ENCODE results near the gene MYD88.
A peak's percentile ranks its signal among the peaks of the same experiment; 100 is the strongest.
"Not testable (repeated sequence)": the region's sequence is repeated elsewhere in the genome, so short reads cannot be mapped to it uniquely, and the experiment has no call there.

Gene MYD88

DNA sequence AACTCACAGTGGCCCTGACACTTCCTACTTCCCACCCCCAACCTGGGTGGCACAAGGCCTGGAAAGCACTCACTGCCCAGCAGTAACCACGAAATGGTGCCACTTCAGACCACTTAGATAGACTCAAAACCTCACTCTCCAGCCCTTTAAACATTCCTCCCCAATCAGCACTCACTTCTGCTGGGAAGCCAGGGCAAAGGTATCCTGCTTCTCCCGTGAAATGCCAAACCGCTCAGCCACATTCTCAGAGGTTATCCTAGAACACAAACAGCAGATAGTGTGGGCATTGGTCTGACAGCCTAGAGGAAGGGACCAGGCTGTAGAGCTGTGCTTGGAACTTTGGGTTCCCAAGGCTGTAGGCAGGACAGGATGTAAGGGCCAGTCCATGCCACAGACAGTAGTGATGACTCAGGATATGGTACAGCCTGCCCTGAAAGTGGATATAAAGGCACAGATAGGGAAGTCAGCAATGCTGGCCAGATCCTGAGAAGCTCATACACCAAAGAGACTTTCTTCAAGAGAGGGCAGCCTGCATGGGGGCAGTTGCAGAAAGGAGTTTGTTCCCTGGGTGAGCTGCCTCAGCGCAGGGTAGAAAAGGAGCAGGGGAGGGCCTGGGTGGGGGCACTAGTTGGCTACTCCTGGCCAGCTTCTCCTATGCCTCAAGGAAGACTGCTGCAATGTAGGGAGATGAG is 10.7 kb upstream of the MYD88 start:
- H3K27ac ChIP-seq (ENCODE audit: low read length), result no peak overlapping the region
- WGBS (ENCODE audit: insufficient coverage, insufficient read length), result no CpG with 5 or more reads among the region's 4 CpGs
- no peak overlapping the region for H3K4me3 ChIP-seq (ENCODE audit: low read length)
- DNase-seq (ENCODE audit: low read depth, low spot score), result no peak
- no peaks in the 10 kb centered on the region for H3K27me3 ChIP-seq (ENCODE audit: control insufficient read depth, insufficient read depth, low read length)
- no peaks in the 10 kb centered on the region for H3K4me1 ChIP-seq (ENCODE audit: control insufficient read depth, insufficient read depth, low read length)
- H3K36me3 ChIP-seq (ENCODE audit: control insufficient read depth, insufficient read depth, low read length), result peaks cover 30% of the 10 kb centered on the region
- no peaks in the 10 kb centered on the region for H3K9me3 ChIP-seq (ENCODE audit: control insufficient read depth, insufficient read depth, low read length)

DNA sequence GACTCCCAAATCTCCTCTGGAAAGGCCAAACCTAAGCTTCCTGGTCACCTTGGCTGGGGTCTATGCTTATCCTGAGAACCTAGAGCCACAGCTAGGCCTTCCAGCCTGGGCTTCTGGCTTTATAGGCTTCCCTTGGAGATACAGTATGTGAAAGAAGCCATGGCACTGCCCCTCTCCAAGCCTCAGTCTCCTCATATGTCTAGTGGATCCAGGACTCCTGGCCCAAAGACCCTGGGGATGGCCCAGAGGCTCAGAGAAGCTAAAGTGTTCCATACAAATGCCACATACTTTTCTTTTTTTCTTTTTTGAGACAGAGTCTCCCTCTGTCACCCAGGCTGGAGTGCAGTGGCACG is 10.2 kb upstream of the MYD88 start:
- H3K36me3 ChIP-seq (ENCODE audit: control insufficient read depth, insufficient read depth, low read length), result peaks cover 26% of the 10 kb centered on the region
- no peak overlapping the region for H3K4me3 ChIP-seq (ENCODE audit: low read length)
- no peaks in the 10 kb centered on the region for H3K9me3 ChIP-seq (ENCODE audit: control insufficient read depth, insufficient read depth, low read length)
- no peaks in the 10 kb centered on the region for H3K4me1 ChIP-seq (ENCODE audit: control insufficient read depth, insufficient read depth, low read length)
- no peaks in the 10 kb centered on the region for H3K27me3 ChIP-seq (ENCODE audit: control insufficient read depth, insufficient read depth, low read length)
- WGBS (ENCODE audit: insufficient coverage, insufficient read length), result no CpG with 5 or more reads among the region's 1 CpG
- no peak overlapping the region for H3K27ac ChIP-seq (ENCODE audit: low read length)
- no peak for DNase-seq (ENCODE audit: low read depth, low spot score)

DNA sequence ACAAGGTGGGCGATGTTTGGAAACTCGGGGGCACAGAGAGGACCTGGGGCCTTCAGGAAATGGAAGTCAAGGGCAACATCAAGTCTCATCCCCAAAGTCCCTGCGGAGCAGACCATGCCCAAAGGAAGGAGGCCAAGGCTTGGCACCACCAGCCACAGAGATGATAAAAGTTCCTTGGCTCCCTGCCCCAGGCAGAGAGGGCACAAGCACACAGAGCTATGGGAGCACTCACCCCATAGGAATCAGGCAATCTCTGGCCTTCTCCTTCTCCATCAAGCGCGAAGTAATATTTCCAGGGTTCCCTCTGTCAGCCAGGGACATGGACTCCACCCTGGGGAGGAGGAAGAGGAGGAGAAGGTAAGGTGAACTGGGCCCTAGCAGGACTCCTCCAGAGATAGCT is 9.4 kb upstream of the MYD88 start:
- H3K36me3 ChIP-seq (ENCODE audit: control insufficient read depth, insufficient read depth, low read length), result peaks cover 26% of the 10 kb centered on the region
- no peaks in the 10 kb centered on the region for H3K9me3 ChIP-seq (ENCODE audit: control insufficient read depth, insufficient read depth, low read length)
- no peak for DNase-seq (ENCODE audit: low read depth, low spot score)
- no peak overlapping the region for H3K27ac ChIP-seq (ENCODE audit: low read length)
- WGBS (ENCODE audit: insufficient coverage, insufficient read length), result no CpG with 5 or more reads among the region's 5 CpGs
- no peak overlapping the region for H3K4me3 ChIP-seq (ENCODE audit: low read length)
- no peaks in the 10 kb centered on the region for H3K4me1 ChIP-seq (ENCODE audit: control insufficient read depth, insufficient read depth, low read length)
- H3K27me3 ChIP-seq (ENCODE audit: control insufficient read depth, insufficient read depth, low read length), result no peaks in the 10 kb centered on the region

GRCh38 chr3:38130631-38131065 is 7.8 kb upstream of the MYD88 start:
- H3K27ac ChIP-seq (ENCODE audit: low read length), result no peak overlapping the region
- peaks cover 23% of the 10 kb centered on the region for H3K36me3 ChIP-seq (ENCODE audit: control insufficient read depth, insufficient read depth, low read length)
- no CpG with 5 or more reads among the region's 3 CpGs for WGBS (ENCODE audit: insufficient coverage, insufficient read length)
- H3K9me3 ChIP-seq (ENCODE audit: control insufficient read depth, insufficient read depth, low read length), result no peaks in the 10 kb centered on the region
- H3K4me3 ChIP-seq (ENCODE audit: low read length), result no peak overlapping the region
- no peaks in the 10 kb centered on the region for H3K4me1 ChIP-seq (ENCODE audit: control insufficient read depth, insufficient read depth, low read length)
- no peak for DNase-seq (ENCODE audit: low read depth, low spot score)
- H3K27me3 ChIP-seq (ENCODE audit: control insufficient read depth, insufficient read depth, low read length), result no peaks in the 10 kb centered on the region

DNA sequence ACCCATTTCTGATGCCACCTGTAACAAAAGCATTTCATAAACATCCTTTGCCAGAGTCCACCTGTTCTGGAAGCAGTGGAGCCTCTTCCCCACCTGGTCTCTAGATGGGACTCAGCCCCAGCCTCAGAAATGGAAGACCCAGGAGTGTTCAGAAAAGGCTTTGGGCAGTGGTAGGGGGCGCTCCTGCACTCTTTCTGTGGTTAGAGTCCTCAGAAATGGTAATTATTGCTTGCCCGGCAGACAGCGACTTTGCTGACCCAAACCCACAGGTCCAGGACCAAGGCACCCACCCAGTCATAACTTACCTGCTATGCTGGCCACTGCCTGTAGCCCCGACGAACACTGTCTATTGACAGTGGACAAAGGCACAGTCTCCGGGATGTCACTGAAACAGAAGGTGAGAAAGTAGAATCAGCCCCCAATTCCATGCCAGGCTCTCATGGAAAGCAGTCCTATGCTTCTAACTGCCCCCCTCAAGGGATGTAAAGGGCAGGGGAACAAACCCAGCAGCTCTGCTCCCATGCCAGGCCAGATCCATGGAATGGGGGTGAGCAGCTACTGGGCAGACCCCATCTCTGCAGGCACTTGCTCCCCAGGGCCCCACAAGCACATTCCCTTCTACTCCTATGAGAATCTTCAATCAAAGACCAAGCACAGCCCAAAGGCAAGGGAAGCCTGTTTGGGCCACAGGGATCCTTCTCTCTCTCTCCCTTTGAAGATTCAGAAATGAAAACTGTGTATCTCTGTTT is 6.7 kb upstream of the MYD88 start:
- WGBS (ENCODE audit: insufficient coverage, insufficient read length), result no CpG with 5 or more reads among the region's 6 CpGs
- no peak for DNase-seq (ENCODE audit: low read depth, low spot score)
- Histone ChIP-seq H3K9me3 (ENCODE audit: control insufficient read depth, insufficient read depth, low read length) (no peaks in the 10 kb centered on the region), H3K4me1 (ENCODE audit: control insufficient read depth, insufficient read depth, low read length) (no peaks in the 10 kb centered on the region), H3K4me3 (ENCODE audit: low read length) (no peak overlapping the region), H3K27ac (ENCODE audit: low read length) (no peak overlapping the region), H3K27me3 (ENCODE audit: control insufficient read depth, insufficient read depth, low read length) (no peaks in the 10 kb centered on the region), H3K36me3 (ENCODE audit: control insufficient read depth, insufficient read depth, low read length) (peaks cover 12% of the 10 kb centered on the region)

GRCh38 chr3:38133209-38133556 is 5.3 kb upstream of the MYD88 start:
- peaks cover 3% of the 10 kb centered on the region for H3K36me3 ChIP-seq (ENCODE audit: control insufficient read depth, insufficient read depth, low read length)
- peaks cover 2% of the 10 kb centered on the region; the same call in 1 of the 2 replicates for H3K4me1 ChIP-seq (ENCODE audit: control insufficient read depth, insufficient read depth, low read length)
- H3K27ac ChIP-seq (ENCODE audit: low read length), result no peak overlapping the region
- DNase-seq (ENCODE audit: low read depth, low spot score), result no peak
- H3K9me3 ChIP-seq (ENCODE audit: control insufficient read depth, insufficient read depth, low read length), result no peaks in the 10 kb centered on the region
- H3K27me3 ChIP-seq (ENCODE audit: control insufficient read depth, insufficient read depth, low read length), result no peaks in the 10 kb centered on the region
- no CpG with 5 or more reads among the region's 3 CpGs for WGBS (ENCODE audit: insufficient coverage, insufficient read length)
- no peak overlapping the region for H3K4me3 ChIP-seq (ENCODE audit: low read length)

DNA sequence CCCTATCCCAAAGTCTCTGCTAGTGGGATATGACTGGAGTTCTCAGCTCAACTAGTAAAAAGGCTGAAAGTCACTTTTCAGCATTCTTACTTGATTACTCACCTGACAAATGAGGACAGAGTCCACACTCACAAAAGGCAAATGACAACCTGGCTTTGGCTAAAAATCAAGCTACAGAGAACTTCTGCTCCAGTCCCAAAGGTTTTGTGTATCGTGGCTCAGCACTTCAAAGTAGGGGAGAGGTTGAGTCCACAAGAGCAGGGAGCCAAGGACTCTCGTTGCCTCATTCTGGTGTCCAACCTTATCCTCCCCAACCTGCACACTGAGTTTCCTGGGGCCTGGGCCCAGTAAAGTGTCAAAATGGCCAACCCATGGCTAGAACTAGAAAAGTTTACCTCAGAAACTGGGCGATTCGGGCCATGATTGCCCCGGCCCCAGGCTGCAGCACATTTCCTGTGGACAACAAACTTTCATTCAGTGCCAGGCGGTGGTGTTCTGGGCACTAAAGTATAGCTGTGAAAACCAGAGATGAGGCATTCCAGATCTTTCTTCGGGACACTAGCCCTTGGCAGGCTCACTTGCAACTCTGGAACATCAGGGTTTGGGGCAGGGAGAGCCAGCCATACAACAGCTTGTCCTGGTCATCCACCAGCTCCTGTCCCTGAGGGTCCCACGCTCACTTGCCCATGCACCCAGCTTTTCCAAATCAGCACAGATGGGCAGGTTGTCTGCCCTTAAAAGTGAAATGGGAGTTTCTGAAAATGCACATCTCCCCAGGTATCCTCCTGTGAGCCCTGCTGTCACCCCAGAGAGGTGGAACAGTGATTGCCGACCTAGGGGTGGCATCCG is 4.7 kb upstream of the MYD88 start:
- H3K27ac ChIP-seq (ENCODE audit: low read length), result no peak overlapping the region

DNA sequence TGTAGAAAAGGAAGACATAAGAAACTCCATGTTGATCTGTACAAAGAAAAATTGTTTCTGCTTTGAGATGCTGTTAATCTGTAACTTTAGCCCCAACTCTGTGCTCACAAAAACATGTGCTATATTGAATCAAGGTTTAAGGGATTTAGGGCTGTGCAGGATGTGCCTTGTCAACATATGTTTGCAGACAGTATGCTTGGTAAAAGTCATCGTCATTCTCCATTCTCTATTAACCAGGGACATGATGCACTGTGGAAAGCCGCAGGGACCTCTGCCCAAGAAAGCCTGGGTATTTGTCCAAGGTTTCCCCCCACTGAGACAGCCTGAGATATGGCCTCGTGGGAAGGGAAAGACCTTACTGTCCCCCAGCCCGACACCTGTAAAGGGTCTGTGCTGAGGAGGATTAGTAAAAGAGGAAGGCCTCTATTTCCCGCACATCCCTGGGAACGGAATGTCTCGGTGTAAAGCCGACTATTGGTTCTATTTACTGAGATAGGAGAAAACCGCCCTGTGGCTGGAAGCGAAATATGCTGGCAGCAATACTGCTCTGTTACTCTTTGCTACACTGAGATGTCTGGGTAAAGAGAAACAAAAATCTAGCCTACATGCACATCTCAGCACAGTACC is 3.8 kb upstream of the MYD88 start:
- not testable (repeated sequence) for H3K9me3 ChIP-seq (ENCODE audit: control insufficient read depth, insufficient read depth, low read length); H3K27me3 ChIP-seq (ENCODE audit: control insufficient read depth, insufficient read depth, low read length); H3K27ac ChIP-seq (ENCODE audit: low read length); DNase-seq (ENCODE audit: low read depth, low spot score); H3K4me1 ChIP-seq (ENCODE audit: control insufficient read depth, insufficient read depth, low read length); H3K36me3 ChIP-seq (ENCODE audit: control insufficient read depth, insufficient read depth, low read length); H3K4me3 ChIP-seq (ENCODE audit: low read length)
- no CpG with 5 or more reads among the region's 10 CpGs for WGBS (ENCODE audit: insufficient coverage, insufficient read length)

More for the DNA sequence above, 4.7 kb upstream of the MYD88 start:
- Histone ChIP-seq H3K4me3 (ENCODE audit: low read length) (no peak overlapping the region), H3K27me3 (ENCODE audit: control insufficient read depth, insufficient read depth, low read length) (no peaks in the 10 kb centered on the region), H3K36me3 (ENCODE audit: control insufficient read depth, insufficient read depth, low read length) (peaks cover 3% of the 10 kb centered on the region), H3K4me1 (ENCODE audit: control insufficient read depth, insufficient read depth, low read length) (peaks cover 2% of the 10 kb centered on the region; the same call in 1 of the 2 replicates), H3K9me3 (ENCODE audit: control insufficient read depth, insufficient read depth, low read length) (no peaks in the 10 kb centered on the region)
- no CpG with 5 or more reads among the region's 10 CpGs for WGBS (ENCODE audit: insufficient coverage, insufficient read length)
- DNase-seq (ENCODE audit: low read depth, low spot score), result no peak

DNA sequence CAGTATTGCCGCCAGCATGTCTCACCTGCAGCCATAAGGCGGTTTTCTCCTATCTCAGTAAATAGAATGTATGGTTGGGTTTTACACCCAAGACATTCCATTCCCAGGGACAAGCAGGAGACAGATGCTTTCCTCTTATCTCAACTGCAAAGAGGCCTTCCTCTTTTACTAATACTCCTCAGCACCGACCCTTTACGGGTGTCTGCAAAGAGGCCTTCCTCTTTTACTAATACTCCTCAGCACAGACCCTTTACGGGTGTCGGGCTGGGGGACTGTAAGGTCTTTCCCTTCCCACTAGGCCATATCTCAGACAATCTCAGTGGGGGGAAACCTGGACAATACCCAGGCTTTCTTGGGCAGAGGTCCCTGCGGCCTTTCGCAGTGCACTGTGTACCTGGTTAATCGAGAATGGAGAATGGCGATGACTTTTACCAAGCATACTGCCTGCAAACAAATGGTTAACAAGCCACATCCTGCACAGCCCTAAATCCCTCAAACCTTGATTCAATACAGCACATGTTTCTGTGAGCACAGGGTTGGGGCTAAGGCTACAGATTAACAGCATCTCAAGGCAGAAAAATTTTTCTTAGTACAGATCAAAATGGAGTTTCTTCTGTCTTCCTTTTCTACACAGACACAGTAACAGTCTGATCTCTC is 2.7 kb upstream of the MYD88 start:
- not testable (repeated sequence) for H3K27me3 ChIP-seq (ENCODE audit: control insufficient read depth, insufficient read depth, low read length); H3K9me3 ChIP-seq (ENCODE audit: control insufficient read depth, insufficient read depth, low read length); H3K36me3 ChIP-seq (ENCODE audit: control insufficient read depth, insufficient read depth, low read length); DNase-seq (ENCODE audit: low read depth, low spot score); H3K27ac ChIP-seq (ENCODE audit: low read length); H3K4me1 ChIP-seq (ENCODE audit: control insufficient read depth, insufficient read depth, low read length)
- peak overlapping the region; percentile 99; the same call in 1 of the 2 replicates for H3K4me3 ChIP-seq (ENCODE audit: low read length)
- no CpG with 5 or more reads among the region's 10 CpGs for WGBS (ENCODE audit: insufficient coverage, insufficient read length)

- no CpG with 5 or more reads among the region's 20 CpGs for WGBS (ENCODE audit: insufficient coverage, insufficient read length)
- H3K4me3 ChIP-seq (ENCODE audit: low read length), result peak overlapping the region; percentile 99
- H3K4me1 ChIP-seq (ENCODE audit: control insufficient read depth, insufficient read depth, low read length), result peaks cover 4% of the 10 kb centered on the region; the same call in 1 of the 2 replicates
- no peak for DNase-seq (ENCODE audit: low read depth, low spot score)
- H3K36me3 ChIP-seq (ENCODE audit: control insufficient read depth, insufficient read depth, low read length), result peaks cover 4% of the 10 kb centered on the region
- H3K27ac ChIP-seq (ENCODE audit: low read length), result no peak overlapping the region
- no peaks in the 10 kb centered on the region for H3K27me3 ChIP-seq (ENCODE audit: control insufficient read depth, insufficient read depth, low read length)
- H3K9me3 ChIP-seq (ENCODE audit: control insufficient read depth, insufficient read depth, low read length), result no peaks in the 10 kb centered on the region
Measured at GRCh38 chr3:38136393-38136776, 2.1 kb upstream of the MYD88 start.

Measured in iPS DF 6.9 (cell line).